K562 (cell line): Measurements from ENCODE around the gene TRIM38. TPM values are rescaled to one million over a fixed set of nuclear protein-coding genes. Genes with fewer than 3 reads are reported as not detected.

Experiments used
- CHD1 ChIP-seq: fragments of 200-600 bp; sonication (generic); IDR thresholded peaks from one replicate; pipeline ENCODE4 v1.6.1; 2012; ENCODE audit warnings: mild to moderate bottlenecking, moderate library complexity, low read length, inconsistent platforms
- CREB1 ChIP-seq, 2 experiments: sonication (generic) in 1 of 2; formaldehyde crosslinking in 1 of 2; IDR thresholded peaks; 2 replicates each; pipeline versions ENCODE4 v1.6.1 to v1.8.0; 2012 to 2022; ENCODE audit warnings: inconsistent platforms in 1 of 2, mild to moderate bottlenecking in 1 of 2, missing genetic modification reagents in 1 of 2, moderate library complexity in 1 of 2
- EGR1 ChIP-seq: fragments of 450-650 bp; conservative IDR thresholded peaks from 2 replicates; pipeline ENCODE4 v1.6.1; 2017; ENCODE audit warnings: mild to moderate bottlenecking
- MCM7 ChIP-seq, 2 experiments: fragments of 450-650 bp; IDR thresholded peaks; 2 replicates each; pipeline ENCODE4 v1.6.1; 2016 to 2018
- MEF2A ChIP-seq: IDR thresholded peaks from 2 replicates; pipeline ENCODE4 v1.6.1; 2011; ENCODE audit warnings: low read depth, mild to moderate bottlenecking, low read length, moderate library complexity; ENCODE audit not compliant: control insufficient read depth
- MTF1 ChIP-seq: fragments of 250-450 bp; sonication (Bioruptor Pico); IDR thresholded peaks from 2 replicates; pipeline ENCODE4 v1.9.0; 2021; ENCODE audit warnings: moderate library complexity, mild to moderate bottlenecking, inconsistent platforms, borderline replicate concordance
- SLC30A9 ChIP-seq: fragments of 250-450 bp; sonication (Bioruptor Pico); IDR thresholded peaks from 2 replicates; pipeline ENCODE4 v1.8.0; 2022; ENCODE audit warnings: mild to moderate bottlenecking, moderate library complexity
- SNIP1 ChIP-seq: fragments of 450-650 bp; IDR thresholded peaks from 2 replicates; pipeline ENCODE4 v1.7.1; 2017; ENCODE audit warnings: low read depth, mild to moderate bottlenecking
- ZNF146 ChIP-seq: IDR thresholded peaks from one replicate; pipeline ENCODE4 v1.6.1; 2018; ENCODE audit warnings: missing compliant biosample characterization; ENCODE audit not compliant: unreplicated experiment
- ZNF165 ChIP-seq: fragments of 250-450 bp; sonication (Bioruptor Pico); IDR thresholded peaks from 2 replicates; pipeline ENCODE4 v1.4.0; 2020; ENCODE audit warnings: borderline replicate concordance
- polyA plus RNA-seq, 8 experiments: library from polyadenylated mRNA; depleted of rRNA in 4 of 8; stranded (reverse) in 5 of 8; unstranded in 3 of 8; fragments of >200 nt; fragmentation: Nextera tagmentation in 2 of 8; fragmentation: Illumina TruSeq in 1 of 8; extraction: Ambion mirVana in 2 of 8; extraction: Trizol in 1 of 8; gene quantifications; 2 replicates each; pipeline versions ENCODE4 v1.2.1 to v1.2.3, GENCODE V29; 2011 to 2014; ENCODE audit warnings: inconsistent platforms in 1 of 8, missing spikeins in 1 of 8
- total RNA-seq, 7 experiments: library from RNA; depleted of rRNA in 6 of 7; stranded (reverse); fragments of >200 nt in 6 of 7; fragmentation: Illumina TruSeq in 2 of 7; extraction: Trizol in 2 of 7; gene quantifications; 2 replicates each; pipeline versions ENCODE4 v1.2.1 to v1.2.3, GENCODE V29; 2011 to 2021; ENCODE audit warnings: low replicate concordance in 1 of 7
- TF ChIP-seq, protein P1 (sequence below), 2 experiments: fragments of 450-650 bp in 1 of 2; sonication (generic) in 1 of 2; formaldehyde crosslinking in 1 of 2; IDR thresholded peaks in 1 of 2; conservative IDR thresholded peaks in 1 of 2; 2 replicates each; pipeline versions ENCODE4 v1.6.1 to v1.8.1; 2016 to 2023; ENCODE audit warnings: mild to moderate bottlenecking in 2 of 2, moderate library complexity in 2 of 2, inconsistent platforms in 1 of 2, missing genetic modification reagents in 1 of 2
- TF ChIP-seq, protein P2 (sequence below): fragments of 200-800 bp; sonication (Bioruptor generic); IDR thresholded peaks from 2 replicates; pipeline ENCODE4 v1.6.1; 2017; ENCODE audit warnings: missing genetic modification characterization, missing compliant biosample characterization
- TF ChIP-seq, protein P3 (sequence below): fragments of 450-650 bp; IDR thresholded peaks from 2 replicates; pipeline ENCODE4 v1.6.1; 2016; ENCODE audit warnings: low read depth, mild to moderate bottlenecking, moderate library complexity
- TF ChIP-seq, protein P4 (sequence below): fragments of 450-650 bp; IDR thresholded peaks from 2 replicates; pipeline ENCODE4 v1.6.1; 2016; ENCODE audit warnings: borderline replicate concordance
- TF ChIP-seq, protein P5 (sequence below), 2 experiments: fragments of 450-650 bp; IDR thresholded peaks; 2 replicates each; pipeline ENCODE4 v1.6.1; 2016

Gene TRIM38
- total and polyA plus RNA-seq, 9 of the 15 experiments (the other 6 are each of a cell fraction or from before 2014, with no cell fraction given), result 1.7 to 6.7 (median 6.3) TPM

DNA sequence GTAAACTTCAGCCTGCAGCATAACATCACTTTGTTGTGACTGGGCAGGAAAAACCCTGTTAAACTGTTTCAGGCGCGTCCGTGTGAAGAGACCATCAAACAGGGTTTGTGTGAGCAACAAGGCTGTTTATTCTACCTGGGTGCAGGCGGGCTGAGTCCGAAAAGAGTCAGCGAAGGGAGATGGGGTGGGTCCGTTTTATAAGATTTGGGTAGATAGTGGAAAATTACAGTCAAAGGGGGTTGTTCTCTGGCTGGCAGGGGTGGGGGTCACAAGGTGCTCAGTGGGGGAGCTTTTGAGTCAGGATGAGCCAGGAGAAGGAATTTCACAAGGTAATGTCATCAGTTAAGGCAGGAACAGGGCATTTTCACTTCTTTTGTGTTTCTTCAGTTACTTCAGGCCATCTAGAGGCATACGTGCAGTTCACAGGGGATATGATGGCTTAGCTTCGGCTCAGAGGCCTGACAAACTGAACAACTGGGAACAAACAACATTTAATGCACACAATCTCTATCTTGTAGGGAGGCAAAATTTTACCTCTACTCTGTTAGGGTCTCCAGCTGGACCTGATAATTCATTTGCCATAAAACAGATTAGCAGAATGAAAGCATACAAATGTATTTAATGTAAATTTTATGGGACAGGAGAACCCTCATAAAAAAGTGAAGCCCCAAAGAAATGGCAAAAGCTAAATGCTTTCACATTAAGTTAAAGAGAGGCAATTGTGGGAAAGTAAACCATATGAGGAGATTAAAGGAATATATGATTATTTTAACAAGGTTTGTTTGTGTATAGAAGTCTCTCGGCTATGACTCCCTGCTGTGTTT lies 66.4 kb downstream of the TRIM38 start (continued):
- TF ChIP-seq CREB1 (IDR thresholded peaks at IDR 0.05) (no peak), CREB1 (CRISPR knock-in tag; IDR thresholded peaks at IDR 0.05) (no peak), CHD1 (peak; percentile 21), ZNF146 (CRISPR knock-in tag) (no peak), MEF2A (no peak), SLC30A9 (CRISPR knock-in tag) (no peak), SNIP1 (no peak), MTF1 (CRISPR knock-in tag) (no peak), ZNF165 (CRISPR knock-in tag) (0 out of 2 replicates have a peak, but pooled peaks have one; percentile 21), EGR1 (no peak), MCM7 (IDR thresholded peaks at IDR 0.05) (no peak)
- TF ChIP-seq, protein P1, sequence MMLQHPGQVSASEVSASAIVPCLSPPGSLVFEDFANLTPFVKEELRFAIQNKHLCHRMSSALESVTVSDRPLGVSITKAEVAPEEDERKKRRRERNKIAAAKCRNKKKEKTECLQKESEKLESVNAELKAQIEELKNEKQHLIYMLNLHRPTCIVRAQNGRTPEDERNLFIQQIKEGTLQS (IDR thresholded peaks at IDR 0.05), result no peak
- TF ChIP-seq, protein P1 (CRISPR knock-in tag; conservative IDR thresholded peaks at IDR 0.05), result no peak
- TF ChIP-seq, protein P2, sequence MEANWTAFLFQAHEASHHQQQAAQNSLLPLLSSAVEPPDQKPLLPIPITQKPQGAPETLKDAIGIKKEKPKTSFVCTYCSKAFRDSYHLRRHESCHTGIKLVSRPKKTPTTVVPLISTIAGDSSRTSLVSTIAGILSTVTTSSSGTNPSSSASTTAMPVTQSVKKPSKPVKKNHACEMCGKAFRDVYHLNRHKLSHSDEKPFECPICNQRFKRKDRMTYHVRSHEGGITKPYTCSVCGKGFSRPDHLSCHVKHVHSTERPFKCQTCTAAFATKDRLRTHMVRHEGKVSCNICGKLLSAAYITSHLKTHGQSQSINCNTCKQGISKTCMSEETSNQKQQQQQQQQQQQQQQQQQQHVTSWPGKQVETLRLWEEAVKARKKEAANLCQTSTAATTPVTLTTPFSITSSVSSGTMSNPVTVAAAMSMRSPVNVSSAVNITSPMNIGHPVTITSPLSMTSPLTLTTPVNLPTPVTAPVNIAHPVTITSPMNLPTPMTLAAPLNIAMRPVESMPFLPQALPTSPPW (CRISPR knock-in tag), result peak; percentile 29; the same call in 1 of the 2 replicates
- TF ChIP-seq, protein P3, sequence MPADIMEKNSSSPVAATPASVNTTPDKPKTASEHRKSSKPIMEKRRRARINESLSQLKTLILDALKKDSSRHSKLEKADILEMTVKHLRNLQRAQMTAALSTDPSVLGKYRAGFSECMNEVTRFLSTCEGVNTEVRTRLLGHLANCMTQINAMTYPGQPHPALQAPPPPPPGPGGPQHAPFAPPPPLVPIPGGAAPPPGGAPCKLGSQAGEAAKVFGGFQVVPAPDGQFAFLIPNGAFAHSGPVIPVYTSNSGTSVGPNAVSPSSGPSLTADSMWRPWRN, result no peak
- TF ChIP-seq, protein P4, sequence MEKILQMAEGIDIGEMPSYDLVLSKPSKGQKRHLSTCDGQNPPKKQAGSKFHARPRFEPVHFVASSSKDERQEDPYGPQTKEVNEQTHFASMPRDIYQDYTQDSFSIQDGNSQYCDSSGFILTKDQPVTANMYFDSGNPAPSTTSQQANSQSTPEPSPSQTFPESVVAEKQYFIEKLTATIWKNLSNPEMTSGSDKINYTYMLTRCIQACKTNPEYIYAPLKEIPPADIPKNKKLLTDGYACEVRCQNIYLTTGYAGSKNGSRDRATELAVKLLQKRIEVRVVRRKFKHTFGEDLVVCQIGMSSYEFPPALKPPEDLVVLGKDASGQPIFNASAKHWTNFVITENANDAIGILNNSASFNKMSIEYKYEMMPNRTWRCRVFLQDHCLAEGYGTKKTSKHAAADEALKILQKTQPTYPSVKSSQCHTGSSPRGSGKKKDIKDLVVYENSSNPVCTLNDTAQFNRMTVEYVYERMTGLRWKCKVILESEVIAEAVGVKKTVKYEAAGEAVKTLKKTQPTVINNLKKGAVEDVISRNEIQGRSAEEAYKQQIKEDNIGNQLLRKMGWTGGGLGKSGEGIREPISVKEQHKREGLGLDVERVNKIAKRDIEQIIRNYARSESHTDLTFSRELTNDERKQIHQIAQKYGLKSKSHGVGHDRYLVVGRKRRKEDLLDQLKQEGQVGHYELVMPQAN, result no peak
- TF ChIP-seq, protein P5, sequence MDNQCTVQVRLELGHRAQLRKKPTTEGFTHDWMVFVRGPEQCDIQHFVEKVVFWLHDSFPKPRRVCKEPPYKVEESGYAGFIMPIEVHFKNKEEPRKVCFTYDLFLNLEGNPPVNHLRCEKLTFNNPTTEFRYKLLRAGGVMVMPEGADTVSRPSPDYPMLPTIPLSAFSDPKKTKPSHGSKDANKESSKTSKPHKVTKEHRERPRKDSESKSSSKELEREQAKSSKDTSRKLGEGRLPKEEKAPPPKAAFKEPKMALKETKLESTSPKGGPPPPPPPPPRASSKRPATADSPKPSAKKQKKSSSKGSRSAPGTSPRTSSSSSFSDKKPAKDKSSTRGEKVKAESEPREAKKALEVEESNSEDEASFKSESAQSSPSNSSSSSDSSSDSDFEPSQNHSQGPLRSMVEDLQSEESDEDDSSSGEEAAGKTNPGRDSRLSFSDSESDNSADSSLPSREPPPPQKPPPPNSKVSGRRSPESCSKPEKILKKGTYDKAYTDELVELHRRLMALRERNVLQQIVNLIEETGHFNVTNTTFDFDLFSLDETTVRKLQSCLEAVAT (IDR thresholded peaks at IDR 0.05), result peak; percentile 82 to 92
